Uterus (tissue), 2 donors: ENCODE measurements around the gene SELENOS.

Experiments
- CTCF ChIP-seq, 4 experiments: fragments of 200-600 bp in 2 of 4; fragments of 450-650 bp in 2 of 4; sonication (generic) in 2 of 4; IDR thresholded peaks; one replicate each; pipeline ENCODE4 v1.5.1; 2016 to 2019; ENCODE audit warnings: antibody characterized with exemption in 4 of 4, mild to moderate bottlenecking in 2 of 4, moderate library complexity in 1 of 4
- POLR2A ChIP-seq, 2 donors: fragments of 450-650 bp; IDR thresholded peaks; one replicate each; pipeline ENCODE4 v1.6.1; 2016; ENCODE audit warnings: antibody characterized with exemption in 2 of 2, mild to moderate bottlenecking in 1 of 2, moderate library complexity in 1 of 2

GRCh38 chr15:101239724-101240136 is 37.6 kb downstream of the SELENOS start:
- TF ChIP-seq CTCF (IDR thresholded peaks at IDR 0.05) (no peak), POLR2A (IDR thresholded peaks at IDR 0.05) (no peak)
